Fibroblast of mammary gland (primary cell): ENCODE results near the gene PREX1.

ENCODE experiments used
- DNase-seq: peaks from one replicate; pipeline ENCODE4 v3.0.0-alpha.2; 2010; ENCODE audit warnings: low read depth
- H3K4me3 ChIP-seq: 2 replicates; pipeline ENCODE4 v1.5.1; 2011; ENCODE audit warnings: low read depth, mild to moderate bottlenecking, low read length, moderate library complexity; ENCODE audit not compliant: control insufficient read depth
- CTCF ChIP-seq: conservative IDR thresholded peaks from 2 replicates; pipeline ENCODE4 v1.5.1; 2011; ENCODE audit warnings: low read depth, low read length, inconsistent platforms; ENCODE audit not compliant: control insufficient read depth, insufficient read depth

The PREX1 gene

DNA sequence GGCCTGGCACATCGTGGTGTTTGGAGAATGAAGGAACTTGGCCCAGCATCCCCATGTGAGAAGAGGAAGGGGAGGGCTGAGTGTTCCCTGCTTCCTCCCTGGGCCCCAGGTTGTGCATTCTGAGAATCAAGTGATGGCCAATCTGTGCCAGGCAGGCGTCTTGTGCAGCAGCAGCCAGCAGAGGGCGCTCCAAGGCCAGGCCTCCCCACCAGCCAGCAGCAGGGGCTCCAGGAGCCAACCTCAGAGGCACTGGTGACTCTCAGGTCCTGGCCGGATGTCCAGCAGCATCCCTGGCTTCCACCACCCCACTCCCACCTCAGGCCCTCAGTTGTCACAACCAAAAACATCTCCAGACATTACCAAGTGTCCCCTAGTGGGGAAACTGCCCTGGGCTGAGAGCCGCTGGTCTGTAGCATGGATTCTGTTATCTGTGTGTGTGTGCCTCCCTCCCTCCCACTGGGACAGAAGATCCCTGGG lies 192.0 kb downstream of the PREX1 start:
- DNase-seq, result peak; percentile 33
- H3K4me3 ChIP-seq, result no peak overlapping the region
- TF ChIP-seq CTCF, result peak; percentile 85

GRCh38 chr20:48635361-48635760 lies 192.4 kb downstream of the PREX1 start:
- DNase-seq, result no peak
- H3K4me3 ChIP-seq, result no peak overlapping the region
- TF ChIP-seq CTCF, result no peak

DNA sequence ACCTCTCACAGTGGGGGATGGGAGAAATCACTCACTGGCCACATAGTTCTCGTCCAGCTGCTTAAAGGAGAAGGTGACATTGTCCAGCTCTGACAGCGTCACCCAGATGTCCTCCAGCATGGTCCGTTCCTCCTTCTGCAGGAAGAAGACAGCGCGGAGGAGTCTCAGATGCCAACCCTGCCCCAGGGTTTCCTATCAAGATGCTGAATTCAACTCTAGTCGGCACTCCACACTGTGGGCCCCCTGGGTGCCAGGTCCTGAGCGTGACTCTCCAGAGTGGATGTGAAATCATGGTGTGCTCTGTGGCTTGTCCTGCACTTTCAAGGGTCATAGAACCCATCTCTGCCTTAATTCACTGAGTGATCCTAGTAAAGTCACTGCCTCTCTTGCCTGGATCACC lies 193.2 kb downstream of the PREX1 start:
- no peak for DNase-seq
- H3K4me3 ChIP-seq, result no peak overlapping the region

GRCh38 chr20:48633620-48634257 lies 194.1 kb downstream of the PREX1 start:
- no peak overlapping the region for H3K4me3 ChIP-seq
- no peak for TF ChIP-seq CTCF
- DNase-seq, result no peak

More for the DNA sequence above, 193.2 kb downstream of the PREX1 start:
- no peak for TF ChIP-seq CTCF

GRCh38 chr20:48632825-48633619 lies 194.8 kb downstream of the PREX1 start:
- no peak for DNase-seq
- H3K4me3 ChIP-seq, result no peak overlapping the region
- TF ChIP-seq CTCF, result no peak

GRCh38 chr20:48632017-48632824 lies 195.6 kb downstream of the PREX1 start:
- no peak for DNase-seq
- no peak for TF ChIP-seq CTCF
- H3K4me3 ChIP-seq, result no peak overlapping the region
